K562 (cell line): ENCODE data around the gene DMBT1.

Experiments
- RAD21 ChIP-seq, 2 experiments: fragments of 250-450 bp in 1 of 2; fragments of 450-650 bp in 1 of 2; sonication (Bioruptor Pico) in 1 of 2; formaldehyde crosslinking in 1 of 2; IDR thresholded peaks in 1 of 2; conservative IDR thresholded peaks in 1 of 2; 2 replicates each; pipeline versions ENCODE4 v1.4.0 to v1.8.0; 2020 to 2022; ENCODE audit warnings: mild to moderate bottlenecking in 2 of 2, moderate library complexity in 1 of 2
- ZNF668 ChIP-seq: fragments of 250-450 bp; sonication (Bioruptor Pico); IDR thresholded peaks from 2 replicates; pipeline ENCODE4 v1.8.0; 2022; ENCODE audit warnings: mild to moderate bottlenecking, inconsistent platforms
- TF ChIP-seq, protein P1 (sequence below), 3 experiments: IDR thresholded peaks in 2 of 3; conservative IDR thresholded peaks in 1 of 3; 2 replicates each; pipeline ENCODE4 v1.5.1; 2011 to 2012; ENCODE audit warnings: low read length in 3 of 3, mild to moderate bottlenecking in 3 of 3, control low read depth in 2 of 3, improper control_type of control experiment in 1 of 3, inconsistent platforms in 1 of 3, low read depth in 1 of 3, mixed read lengths in 1 of 3, moderate library complexity in 1 of 3; ENCODE audit not compliant: insufficient read depth in 2 of 3
- TF ChIP-seq, protein P2 (sequence below), 2 experiments: fragments of 450-650 bp; formaldehyde crosslinking in 1 of 2; IDR thresholded peaks; 2 replicates each; pipeline versions ENCODE4 v1.4.0 to v1.6.1; 2014 to 2020; ENCODE audit warnings: mild to moderate bottlenecking in 2 of 2, borderline replicate concordance in 1 of 2, low read depth in 1 of 2

DNA sequence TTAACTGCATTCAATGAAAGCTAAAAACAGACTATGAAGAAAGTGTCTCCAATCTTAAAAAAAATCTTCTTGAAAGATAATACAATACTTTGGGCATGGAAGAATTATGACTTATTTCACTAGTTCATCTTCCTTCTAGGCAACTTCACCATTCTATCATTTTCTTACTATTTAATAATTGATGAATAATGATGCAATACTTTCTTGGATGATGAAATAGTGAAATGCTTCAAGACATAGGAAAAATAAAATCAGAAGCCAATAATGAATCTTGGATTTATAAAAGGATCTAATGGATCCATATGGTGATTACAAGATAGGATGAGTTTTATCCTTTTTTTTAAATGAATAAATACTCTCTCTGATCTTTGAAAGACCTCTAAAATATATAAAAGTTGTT is 4.4 kb downstream of the DMBT1 start:
- TF ChIP-seq, protein P1, sequence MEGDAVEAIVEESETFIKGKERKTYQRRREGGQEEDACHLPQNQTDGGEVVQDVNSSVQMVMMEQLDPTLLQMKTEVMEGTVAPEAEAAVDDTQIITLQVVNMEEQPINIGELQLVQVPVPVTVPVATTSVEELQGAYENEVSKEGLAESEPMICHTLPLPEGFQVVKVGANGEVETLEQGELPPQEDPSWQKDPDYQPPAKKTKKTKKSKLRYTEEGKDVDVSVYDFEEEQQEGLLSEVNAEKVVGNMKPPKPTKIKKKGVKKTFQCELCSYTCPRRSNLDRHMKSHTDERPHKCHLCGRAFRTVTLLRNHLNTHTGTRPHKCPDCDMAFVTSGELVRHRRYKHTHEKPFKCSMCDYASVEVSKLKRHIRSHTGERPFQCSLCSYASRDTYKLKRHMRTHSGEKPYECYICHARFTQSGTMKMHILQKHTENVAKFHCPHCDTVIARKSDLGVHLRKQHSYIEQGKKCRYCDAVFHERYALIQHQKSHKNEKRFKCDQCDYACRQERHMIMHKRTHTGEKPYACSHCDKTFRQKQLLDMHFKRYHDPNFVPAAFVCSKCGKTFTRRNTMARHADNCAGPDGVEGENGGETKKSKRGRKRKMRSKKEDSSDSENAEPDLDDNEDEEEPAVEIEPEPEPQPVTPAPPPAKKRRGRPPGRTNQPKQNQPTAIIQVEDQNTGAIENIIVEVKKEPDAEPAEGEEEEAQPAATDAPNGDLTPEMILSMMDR (IDR thresholded peaks at IDR 0.05 in 2 of 3, conservative IDR thresholded peaks at IDR 0.05 in 1 of 3; ENCODE audit: insufficient read depth in 2 of 3, low read depth in 1 of 3, low read length in 3 of 3): no peak
- TF ChIP-seq ZNF668 (CRISPR knock-in tag): no peak
- TF ChIP-seq, protein P2, sequence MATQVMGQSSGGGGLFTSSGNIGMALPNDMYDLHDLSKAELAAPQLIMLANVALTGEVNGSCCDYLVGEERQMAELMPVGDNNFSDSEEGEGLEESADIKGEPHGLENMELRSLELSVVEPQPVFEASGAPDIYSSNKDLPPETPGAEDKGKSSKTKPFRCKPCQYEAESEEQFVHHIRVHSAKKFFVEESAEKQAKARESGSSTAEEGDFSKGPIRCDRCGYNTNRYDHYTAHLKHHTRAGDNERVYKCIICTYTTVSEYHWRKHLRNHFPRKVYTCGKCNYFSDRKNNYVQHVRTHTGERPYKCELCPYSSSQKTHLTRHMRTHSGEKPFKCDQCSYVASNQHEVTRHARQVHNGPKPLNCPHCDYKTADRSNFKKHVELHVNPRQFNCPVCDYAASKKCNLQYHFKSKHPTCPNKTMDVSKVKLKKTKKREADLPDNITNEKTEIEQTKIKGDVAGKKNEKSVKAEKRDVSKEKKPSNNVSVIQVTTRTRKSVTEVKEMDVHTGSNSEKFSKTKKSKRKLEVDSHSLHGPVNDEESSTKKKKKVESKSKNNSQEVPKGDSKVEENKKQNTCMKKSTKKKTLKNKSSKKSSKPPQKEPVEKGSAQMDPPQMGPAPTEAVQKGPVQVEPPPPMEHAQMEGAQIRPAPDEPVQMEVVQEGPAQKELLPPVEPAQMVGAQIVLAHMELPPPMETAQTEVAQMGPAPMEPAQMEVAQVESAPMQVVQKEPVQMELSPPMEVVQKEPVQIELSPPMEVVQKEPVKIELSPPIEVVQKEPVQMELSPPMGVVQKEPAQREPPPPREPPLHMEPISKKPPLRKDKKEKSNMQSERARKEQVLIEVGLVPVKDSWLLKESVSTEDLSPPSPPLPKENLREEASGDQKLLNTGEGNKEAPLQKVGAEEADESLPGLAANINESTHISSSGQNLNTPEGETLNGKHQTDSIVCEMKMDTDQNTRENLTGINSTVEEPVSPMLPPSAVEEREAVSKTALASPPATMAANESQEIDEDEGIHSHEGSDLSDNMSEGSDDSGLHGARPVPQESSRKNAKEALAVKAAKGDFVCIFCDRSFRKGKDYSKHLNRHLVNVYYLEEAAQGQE (IDR thresholded peaks at IDR 0.05; ENCODE audit: borderline replicate concordance): no peak
- TF ChIP-seq, protein P2 (CRISPR knock-in tag; IDR thresholded peaks at IDR 0.05; ENCODE audit: low read depth): no peak
- TF ChIP-seq RAD21 (CRISPR knock-in tag; conservative IDR thresholded peaks at IDR 0.05 in 1 of 2, IDR thresholded peaks at IDR 0.05 in 1 of 2): no peak
